HG02678 (cell line): ENCODE measurements around the gene SRSF4.
"Not testable (repeated sequence)": the region's sequence is repeated elsewhere in the genome, so short reads cannot be mapped to it uniquely, and the experiment has no call there.

Experiments
- ATAC-seq: cut with Tn5 transposase; IDR thresholded peaks from one replicate; pipeline ENCODE4 v1.9.1; 2021; ENCODE audit warnings: mild to moderate bottlenecking, moderate library complexity; ENCODE audit not compliant: unreplicated experiment

SRSF4 gene

GRCh38 chr1:29126198-29126597 lies 55.5 kb downstream of the SRSF4 start:
- ATAC-seq, result no peak

DNA sequence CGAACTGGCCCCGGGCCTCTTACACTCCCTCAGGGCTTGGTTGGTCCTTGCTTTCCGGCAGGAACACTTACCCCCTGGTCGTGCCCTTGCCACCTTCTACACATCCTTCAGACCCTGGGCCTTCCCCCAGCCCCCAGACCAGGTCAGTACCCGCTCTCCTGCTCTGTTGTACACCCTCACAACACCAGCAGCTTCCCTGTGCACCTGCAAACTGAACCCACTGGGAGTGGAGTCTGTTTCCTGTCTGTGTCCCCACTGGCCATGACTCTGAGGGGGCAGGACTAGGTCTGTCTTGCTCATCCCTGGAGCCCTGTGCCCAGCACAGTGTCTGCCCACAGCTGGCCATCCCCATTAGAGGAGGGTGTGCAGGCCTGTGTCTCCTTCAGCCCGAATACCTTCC lies 55.9 kb downstream of the SRSF4 start:
- ATAC-seq, result no peak

DNA sequence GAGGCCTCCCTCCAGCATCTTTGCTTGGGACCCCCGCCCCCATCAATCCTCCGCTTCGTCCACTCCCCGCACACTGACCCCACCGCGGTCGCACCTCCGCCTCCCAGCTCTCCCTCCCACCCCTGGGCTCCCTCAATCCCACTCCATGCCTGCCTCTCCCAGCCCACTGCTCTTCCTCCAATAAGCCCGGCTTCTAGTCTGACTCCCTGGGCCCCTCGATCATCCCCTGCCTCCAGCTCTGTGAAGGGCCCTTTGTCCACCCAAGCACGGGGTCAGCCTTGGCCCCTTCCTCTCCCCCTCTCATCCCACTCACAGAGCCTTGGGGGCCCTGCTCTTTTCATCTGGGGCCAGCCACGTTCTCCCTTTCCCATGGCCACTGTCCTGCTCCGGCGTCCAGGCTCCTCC lies 56.5 kb downstream of the SRSF4 start:
- no peak for ATAC-seq

GRCh38 chr1:29124366-29125236 lies 57.1 kb downstream of the SRSF4 start:
- no peak for ATAC-seq

- ATAC-seq, result no peak
Observed at GRCh38 chr1:29123887-29124365, 57.8 kb downstream of the SRSF4 start, which contains the start of gene TMEM200B. Gene TMEM200B (minus strand): TSS chr1:29123903. CDS start chr1:29121828, 2,075 bp downstream.

GRCh38 chr1:29123053-29123886 lies 58.4 kb downstream of the SRSF4 start:
- ATAC-seq, result no peak

DNA sequence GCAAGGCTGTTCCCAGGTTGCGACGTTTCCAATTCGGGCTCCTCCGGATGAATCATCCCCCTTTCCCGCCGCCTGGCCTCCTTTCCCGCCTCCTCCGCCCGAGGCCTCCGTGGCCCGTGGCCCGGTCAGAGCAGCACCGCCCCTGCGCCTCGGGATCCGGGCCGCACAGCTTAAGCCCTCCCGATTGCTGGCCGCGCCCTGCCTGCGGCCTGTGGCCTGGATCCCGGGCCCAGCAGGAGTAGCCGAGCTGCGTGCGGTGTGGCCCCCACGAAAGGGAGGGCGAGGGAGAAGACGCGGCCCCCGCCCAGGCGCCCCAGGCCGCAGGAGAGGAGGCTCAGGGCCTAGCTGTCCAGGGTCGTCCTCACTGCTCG lies 59.0 kb downstream of the SRSF4 start:
- ATAC-seq, result no peak

- ATAC-seq, result no peak
Observed at GRCh38 chr1:29121936-29122681, 59.6 kb downstream of the SRSF4 start.

GRCh38 chr1:29121516-29121935 lies 60.2 kb downstream of the SRSF4 start:
- no peak for ATAC-seq

DNA sequence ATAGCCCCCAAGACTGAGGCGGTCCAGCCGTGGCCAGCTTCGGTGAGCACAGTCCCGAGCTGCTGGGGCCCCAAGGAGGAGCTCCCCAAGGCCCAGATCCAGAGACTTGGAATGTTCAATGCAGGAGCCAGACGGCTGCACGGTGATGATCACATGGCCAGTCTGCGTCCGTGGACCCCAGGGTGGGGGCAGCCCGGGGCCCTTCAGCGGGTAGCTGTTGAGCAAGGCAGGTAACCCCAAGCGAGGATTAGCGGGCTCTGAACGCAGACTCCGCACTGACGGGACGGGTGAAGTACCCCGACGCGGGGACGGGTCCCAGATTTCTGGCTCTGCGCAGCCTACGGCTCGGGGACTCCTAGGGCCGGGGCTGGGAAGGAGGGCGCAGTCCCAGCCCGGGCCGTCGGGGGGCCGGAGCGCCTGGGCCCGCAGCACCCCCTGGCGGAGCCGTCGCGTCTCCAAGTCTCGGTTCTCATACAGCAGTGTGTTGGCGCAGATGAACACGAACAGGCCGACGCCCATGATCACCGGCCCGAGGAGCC lies 60.7 kb downstream of the SRSF4 start:
- peak; percentile 47 for ATAC-seq

- no peak for ATAC-seq
Observed at GRCh38 chr1:29120367-29120766, 61.3 kb downstream of the SRSF4 start.

- ATAC-seq, result no peak
Observed at GRCh38 chr1:29119121-29119929, 62.4 kb downstream of the SRSF4 start.

DNA sequence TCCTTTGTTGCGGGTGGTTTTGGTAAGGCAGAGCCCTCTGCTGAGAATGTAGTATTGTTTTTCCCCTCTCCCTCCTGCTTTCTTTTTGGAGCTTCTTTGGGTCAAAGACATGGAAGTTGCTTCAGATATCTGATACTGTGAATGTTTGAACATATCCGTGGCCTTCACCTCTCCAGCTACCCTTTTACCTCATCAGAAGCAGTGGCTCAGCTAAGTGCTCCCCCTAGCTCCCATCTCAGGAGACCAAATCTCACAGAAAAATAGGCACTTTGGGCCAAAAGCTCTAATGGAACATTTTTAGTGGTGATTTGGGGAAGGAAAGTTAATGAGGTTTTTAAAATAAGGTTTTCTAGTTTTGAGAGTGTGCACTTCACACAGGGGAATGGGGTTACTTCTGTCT lies 64.3 kb downstream of the SRSF4 start:
- ATAC-seq, result no peak

DNA sequence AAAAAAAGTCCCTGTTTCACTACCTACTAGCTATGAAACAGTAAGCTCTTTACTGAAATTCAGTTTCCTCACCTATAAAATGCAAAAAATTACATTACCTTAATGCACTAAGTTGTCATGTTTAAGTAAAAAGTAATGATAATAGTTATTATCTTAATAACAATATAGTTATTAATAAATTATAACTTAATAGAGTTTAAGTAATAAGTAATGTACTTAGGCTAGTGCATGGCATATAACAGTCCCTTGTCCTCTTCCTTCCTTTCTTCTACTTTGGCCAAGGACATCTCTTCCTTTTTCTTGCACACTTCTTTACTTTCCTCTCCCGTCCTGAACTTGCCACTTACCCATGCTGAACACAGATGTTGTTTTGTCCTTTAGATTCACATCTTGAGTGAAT lies 67.0 kb downstream of the SRSF4 start:
- ATAC-seq, result no peak

DNA sequence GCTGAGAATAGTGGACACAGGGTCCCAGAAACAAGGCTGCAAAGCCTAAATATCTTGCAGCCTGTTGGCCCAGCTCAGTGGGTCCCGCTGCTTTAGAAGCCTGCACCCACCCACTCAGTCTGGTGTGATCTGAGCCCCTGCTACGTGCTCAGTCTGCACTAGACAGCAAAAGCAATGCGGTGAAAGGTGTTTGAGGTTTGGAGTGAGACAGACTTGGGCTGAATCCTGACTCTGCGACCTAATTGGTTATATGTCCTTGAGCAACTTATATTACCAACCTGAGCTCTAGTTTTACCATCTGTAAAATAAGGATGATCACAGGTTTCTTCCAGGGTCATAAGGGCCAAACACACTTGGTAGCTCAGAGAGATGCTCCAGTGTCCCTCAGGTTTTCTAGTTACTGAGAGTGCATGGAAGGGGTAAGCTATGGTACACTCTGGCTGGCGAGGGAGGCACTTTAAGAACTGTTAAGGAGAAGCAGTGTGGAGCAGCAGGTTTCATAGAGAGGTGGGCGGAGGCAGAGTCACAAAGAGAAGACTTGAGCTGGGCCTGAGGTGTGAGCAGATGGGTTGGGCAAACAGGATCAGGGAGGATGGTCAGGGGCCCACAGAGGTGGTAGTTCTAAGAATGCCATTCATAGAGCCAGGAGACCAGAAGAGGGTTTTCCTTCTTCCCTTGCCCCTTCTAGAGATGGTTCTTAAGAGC lies 68.1 kb downstream of the SRSF4 start:
- no peak for ATAC-seq

DNA sequence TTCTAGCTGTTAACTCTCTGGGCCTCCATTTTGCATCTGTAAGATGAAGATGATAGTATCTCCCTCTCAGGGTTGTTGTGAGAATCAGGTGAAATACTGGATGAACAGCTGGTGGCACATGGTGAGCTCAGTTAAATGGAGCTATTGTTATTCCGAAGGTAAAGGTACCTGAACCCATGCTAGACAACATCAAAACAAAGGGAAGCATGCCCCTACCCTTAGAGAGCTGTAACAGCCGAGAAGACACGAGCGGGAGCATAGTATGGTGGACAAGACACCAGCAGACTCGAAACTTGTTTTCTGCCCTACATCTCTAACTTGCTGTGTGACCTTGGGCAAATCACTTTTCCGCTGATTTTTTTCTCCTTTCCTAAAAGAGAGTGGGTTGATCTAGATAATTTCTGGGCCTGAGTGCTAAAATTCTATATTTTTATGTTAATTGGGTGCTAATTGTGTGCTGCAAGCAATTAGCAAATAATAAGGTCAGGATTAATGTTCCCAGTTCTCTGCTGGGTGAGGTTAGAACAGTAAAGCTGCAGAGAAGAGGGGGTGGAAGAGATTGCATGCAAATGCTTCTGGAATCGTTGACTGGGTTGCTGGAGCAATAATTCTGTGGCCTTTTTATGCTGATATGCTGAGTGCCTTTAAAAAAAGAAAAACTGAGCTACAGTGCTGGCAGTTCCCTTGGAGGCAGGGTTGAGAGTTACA lies 68.8 kb downstream of the SRSF4 start:
- ATAC-seq, result no peak

GRCh38 chr1:29108041-29108440 lies 73.7 kb downstream of the SRSF4 start:
- ATAC-seq, result not testable (repeated sequence)

- no peak for ATAC-seq
Observed at GRCh38 chr1:29105822-29106221, 75.9 kb downstream of the SRSF4 start.

DNA sequence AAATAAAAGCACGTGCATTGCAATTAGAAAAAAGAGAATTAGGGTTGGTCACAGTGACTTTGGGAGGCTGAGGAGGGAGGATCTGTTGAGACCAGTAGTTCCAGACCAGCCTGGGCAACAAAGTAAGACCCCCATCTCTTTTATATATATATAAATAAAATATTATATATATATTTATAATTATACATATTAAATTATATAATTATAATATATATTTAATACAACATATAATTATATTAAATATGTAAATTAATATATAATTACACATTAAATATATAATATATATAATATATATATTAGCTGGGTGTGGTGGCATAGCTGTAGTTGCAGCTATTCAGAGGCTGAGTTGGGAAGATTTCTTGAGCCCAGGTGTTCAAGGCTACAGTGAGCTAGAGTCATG lies 81.2 kb downstream of the SRSF4 start:
- ATAC-seq, result no peak
